Measurements from ENCODE around the gene ZNRF3. TPM values are rescaled to one million over a fixed set of nuclear protein-coding genes. Genes with fewer than 3 reads are reported as not detected.

Gene ZNRF3
- polyA plus RNA-seq, 1 donor from 2014 or later: 2.9 TPM

GRCh38 chr22:28942333-28942732, 59.0 kb downstream of the ZNRF3 start:
- no peak overlapping the region for H3K27ac ChIP-seq (ENCODE audit: low read length)
- no peak overlapping the region for H3K4me3 ChIP-seq (ENCODE audit: low read length)
- H3K4me2 ChIP-seq (ENCODE audit: low read length): no peak overlapping the region
- H3K27me3 ChIP-seq (ENCODE audit: insufficient read depth, low read depth, low read length): no peaks in the 10 kb centered on the region
- no peak overlapping the region for H3K9ac ChIP-seq (ENCODE audit: low read length)
- no peaks in the 10 kb centered on the region for H3K36me3 ChIP-seq (ENCODE audit: insufficient read depth, low read length)
- H4K20me1 ChIP-seq (ENCODE audit: insufficient read depth): no peaks in the 10 kb centered on the region
- H2AFZ ChIP-seq (ENCODE audit: low read depth, low read length): no peak overlapping the region
- H3K9me2 ChIP-seq (ENCODE audit: insufficient read depth, low read length): no peaks in the 10 kb centered on the region
- H3F3A ChIP-seq (ENCODE audit: insufficient read depth, low read length, poor library complexity, severe bottlenecking): no peaks in the 10 kb centered on the region
- H3K79me2 ChIP-seq (replicated peaks; ENCODE audit: insufficient read depth, low read length): peaks cover 4% of the 10 kb centered on the region
- H3K9me3 ChIP-seq (ENCODE audit: low read length): no peaks in the 10 kb centered on the region
- TF ChIP-seq TAF1 (IDR thresholded peaks at IDR 0.05; ENCODE audit: low read depth) (no peak), SMC3 (conservative IDR thresholded peaks at IDR 0.05; ENCODE audit: poor library complexity) (no peak), CTCF (IDR thresholded peaks at IDR 0.05; ENCODE audit: poor library complexity, severe bottlenecking) (no peak), EZH2 (IDR thresholded peaks at IDR 0.05; ENCODE audit: borderline replicate concordance, insufficient read depth, low read length, poor library complexity, severe bottlenecking) (no peak), RAD21 (conservative IDR thresholded peaks at IDR 0.05) (no peak), EP300 (conservative IDR thresholded peaks at IDR 0.05; ENCODE audit: poor library complexity, severe bottlenecking) (no peak), POLR2AphosphoS5 (IDR thresholded peaks at IDR 0.05) (no peak), MXI1 (conservative IDR thresholded peaks at IDR 0.05; ENCODE audit: poor library complexity, severe bottlenecking) (no peak)
- TF ChIP-seq, protein P1, sequence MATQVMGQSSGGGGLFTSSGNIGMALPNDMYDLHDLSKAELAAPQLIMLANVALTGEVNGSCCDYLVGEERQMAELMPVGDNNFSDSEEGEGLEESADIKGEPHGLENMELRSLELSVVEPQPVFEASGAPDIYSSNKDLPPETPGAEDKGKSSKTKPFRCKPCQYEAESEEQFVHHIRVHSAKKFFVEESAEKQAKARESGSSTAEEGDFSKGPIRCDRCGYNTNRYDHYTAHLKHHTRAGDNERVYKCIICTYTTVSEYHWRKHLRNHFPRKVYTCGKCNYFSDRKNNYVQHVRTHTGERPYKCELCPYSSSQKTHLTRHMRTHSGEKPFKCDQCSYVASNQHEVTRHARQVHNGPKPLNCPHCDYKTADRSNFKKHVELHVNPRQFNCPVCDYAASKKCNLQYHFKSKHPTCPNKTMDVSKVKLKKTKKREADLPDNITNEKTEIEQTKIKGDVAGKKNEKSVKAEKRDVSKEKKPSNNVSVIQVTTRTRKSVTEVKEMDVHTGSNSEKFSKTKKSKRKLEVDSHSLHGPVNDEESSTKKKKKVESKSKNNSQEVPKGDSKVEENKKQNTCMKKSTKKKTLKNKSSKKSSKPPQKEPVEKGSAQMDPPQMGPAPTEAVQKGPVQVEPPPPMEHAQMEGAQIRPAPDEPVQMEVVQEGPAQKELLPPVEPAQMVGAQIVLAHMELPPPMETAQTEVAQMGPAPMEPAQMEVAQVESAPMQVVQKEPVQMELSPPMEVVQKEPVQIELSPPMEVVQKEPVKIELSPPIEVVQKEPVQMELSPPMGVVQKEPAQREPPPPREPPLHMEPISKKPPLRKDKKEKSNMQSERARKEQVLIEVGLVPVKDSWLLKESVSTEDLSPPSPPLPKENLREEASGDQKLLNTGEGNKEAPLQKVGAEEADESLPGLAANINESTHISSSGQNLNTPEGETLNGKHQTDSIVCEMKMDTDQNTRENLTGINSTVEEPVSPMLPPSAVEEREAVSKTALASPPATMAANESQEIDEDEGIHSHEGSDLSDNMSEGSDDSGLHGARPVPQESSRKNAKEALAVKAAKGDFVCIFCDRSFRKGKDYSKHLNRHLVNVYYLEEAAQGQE (IDR thresholded peaks at IDR 0.05; ENCODE audit: borderline replicate concordance): no peak

- no peak for TF ChIP-seq TAF1 (IDR thresholded peaks at IDR 0.05; ENCODE audit: low read depth)
- no peaks in the 10 kb centered on the region for H3K27me3 ChIP-seq (ENCODE audit: insufficient read depth, low read depth, low read length)
- no peaks in the 10 kb centered on the region for H3K9me3 ChIP-seq (ENCODE audit: low read length)
- H3K27ac ChIP-seq (ENCODE audit: low read length): no peak overlapping the region
- H3K9me2 ChIP-seq (ENCODE audit: insufficient read depth, low read length): no peaks in the 10 kb centered on the region
- peak overlapping the region; percentile 11 for H3K9ac ChIP-seq (ENCODE audit: low read length)
- H3F3A ChIP-seq (ENCODE audit: insufficient read depth, low read length, poor library complexity, severe bottlenecking): no peaks in the 10 kb centered on the region
- no peak overlapping the region for H2AFZ ChIP-seq (ENCODE audit: low read depth, low read length)
- no peak overlapping the region for H3K4me2 ChIP-seq (ENCODE audit: low read length)
- peak overlapping the region; percentile 24 for H3K4me3 ChIP-seq (ENCODE audit: low read length)
- peaks cover 4% of the 10 kb centered on the region for H3K79me2 ChIP-seq (replicated peaks; ENCODE audit: insufficient read depth, low read length)
- no peaks in the 10 kb centered on the region for H4K20me1 ChIP-seq (ENCODE audit: insufficient read depth)
- H3K36me3 ChIP-seq (ENCODE audit: insufficient read depth, low read length): no peaks in the 10 kb centered on the region
Observed at GRCh38 chr22:28942801-28943500, 59.6 kb downstream of the ZNRF3 start.
